GM06990 (cell line): ENCODE results near the gene FBXO47.
A peak's percentile ranks its signal among the peaks of the same experiment; 100 is the strongest.

Experiments
- DNase-seq: peaks from one replicate; pipeline ENCODE4 v3.0.0-alpha.2; 2011; ENCODE audit not compliant: insufficient read length; ENCODE audit errors: extremely low read depth
- H3K27me3 ChIP-seq: replicated peaks from 2 replicates; pipeline ENCODE4 v1.6.0; 2011; ENCODE audit warnings: low read length; ENCODE audit not compliant: control insufficient read depth, insufficient read depth
- H3K36me3 ChIP-seq: 2 replicates; pipeline ENCODE4 v1.5.1; 2011; ENCODE audit warnings: low read length; ENCODE audit not compliant: control insufficient read depth, insufficient read depth
- H3K4me3 ChIP-seq: replicated peaks from 2 replicates; pipeline ENCODE4 v1.5.1; 2011; ENCODE audit warnings: low read depth, mild to moderate bottlenecking, control low read depth, low read length
- TF ChIP-seq, protein P1 (sequence below): IDR thresholded peaks from 2 replicates; pipeline ENCODE4 v1.5.1; 2011; ENCODE audit warnings: low read length, control low read depth, mild to moderate bottlenecking, inconsistent platforms; ENCODE audit not compliant: insufficient read depth, poor library complexity, severe bottlenecking

Gene FBXO47

DNA sequence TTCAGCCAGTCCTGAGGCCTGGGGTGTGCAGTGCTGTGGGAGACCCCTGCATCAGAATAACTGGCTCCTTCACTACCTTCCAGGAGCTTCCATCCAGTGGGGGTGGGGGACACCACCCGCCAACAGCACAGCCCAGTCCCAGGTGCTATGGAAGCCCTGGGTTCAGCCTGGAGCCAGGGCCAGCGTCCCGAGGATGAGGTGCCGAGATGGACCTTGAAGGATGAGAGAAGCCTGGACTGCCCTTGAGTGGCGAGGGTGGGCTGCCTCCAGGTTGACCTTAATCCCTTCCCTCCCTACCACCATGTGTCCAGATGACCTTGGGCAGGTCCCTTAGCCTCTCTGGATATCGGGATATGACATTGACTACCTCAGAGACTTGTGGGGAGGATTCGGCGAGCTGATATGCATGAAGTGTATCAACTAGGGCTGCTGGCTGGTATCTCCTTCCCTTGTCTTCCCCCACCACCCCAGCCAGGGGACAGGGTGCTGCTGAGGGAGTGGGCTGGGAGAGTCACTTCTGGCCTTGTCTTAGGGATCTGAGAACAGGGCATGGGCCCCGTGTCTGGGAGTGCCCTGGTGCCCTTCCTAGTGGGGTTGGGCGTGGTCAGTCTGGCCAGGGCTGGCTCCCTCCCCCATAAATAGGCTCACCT, 56.0 kb downstream of the FBXO47 start:
- TF ChIP-seq, protein P1, sequence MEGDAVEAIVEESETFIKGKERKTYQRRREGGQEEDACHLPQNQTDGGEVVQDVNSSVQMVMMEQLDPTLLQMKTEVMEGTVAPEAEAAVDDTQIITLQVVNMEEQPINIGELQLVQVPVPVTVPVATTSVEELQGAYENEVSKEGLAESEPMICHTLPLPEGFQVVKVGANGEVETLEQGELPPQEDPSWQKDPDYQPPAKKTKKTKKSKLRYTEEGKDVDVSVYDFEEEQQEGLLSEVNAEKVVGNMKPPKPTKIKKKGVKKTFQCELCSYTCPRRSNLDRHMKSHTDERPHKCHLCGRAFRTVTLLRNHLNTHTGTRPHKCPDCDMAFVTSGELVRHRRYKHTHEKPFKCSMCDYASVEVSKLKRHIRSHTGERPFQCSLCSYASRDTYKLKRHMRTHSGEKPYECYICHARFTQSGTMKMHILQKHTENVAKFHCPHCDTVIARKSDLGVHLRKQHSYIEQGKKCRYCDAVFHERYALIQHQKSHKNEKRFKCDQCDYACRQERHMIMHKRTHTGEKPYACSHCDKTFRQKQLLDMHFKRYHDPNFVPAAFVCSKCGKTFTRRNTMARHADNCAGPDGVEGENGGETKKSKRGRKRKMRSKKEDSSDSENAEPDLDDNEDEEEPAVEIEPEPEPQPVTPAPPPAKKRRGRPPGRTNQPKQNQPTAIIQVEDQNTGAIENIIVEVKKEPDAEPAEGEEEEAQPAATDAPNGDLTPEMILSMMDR: no peak
- Histone ChIP-seq H3K27me3 (no peaks in the 10 kb centered on the region), H3K36me3 (peaks cover 40% of the 10 kb centered on the region), H3K4me3 (no peak overlapping the region)
- no peak for DNase-seq

DNA sequence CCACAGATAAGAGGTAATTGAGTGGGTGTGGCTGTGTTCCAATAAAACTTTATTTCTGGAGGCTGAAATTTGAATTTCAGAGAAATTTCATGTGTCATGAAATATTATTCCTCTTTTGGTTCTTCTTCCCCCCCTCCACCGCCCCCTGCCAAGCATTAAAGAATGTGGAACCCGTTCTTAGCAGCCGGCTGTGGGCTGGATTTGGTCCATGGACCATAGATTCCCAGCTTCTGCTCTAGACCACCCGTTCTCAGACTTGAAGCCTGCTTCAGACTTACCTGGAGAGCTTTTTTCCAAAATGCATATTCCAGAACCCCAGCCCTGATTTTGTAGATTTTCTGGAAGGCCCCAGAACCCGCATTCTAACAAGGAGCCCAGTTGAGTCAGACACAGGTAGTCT, 56.9 kb downstream of the FBXO47 start:
- Histone ChIP-seq H3K27me3 (no peaks in the 10 kb centered on the region), H3K36me3 (peaks cover 34% of the 10 kb centered on the region), H3K4me3 (no peak overlapping the region)
- no peak for DNase-seq
- TF ChIP-seq, protein P1: no peak

DNA sequence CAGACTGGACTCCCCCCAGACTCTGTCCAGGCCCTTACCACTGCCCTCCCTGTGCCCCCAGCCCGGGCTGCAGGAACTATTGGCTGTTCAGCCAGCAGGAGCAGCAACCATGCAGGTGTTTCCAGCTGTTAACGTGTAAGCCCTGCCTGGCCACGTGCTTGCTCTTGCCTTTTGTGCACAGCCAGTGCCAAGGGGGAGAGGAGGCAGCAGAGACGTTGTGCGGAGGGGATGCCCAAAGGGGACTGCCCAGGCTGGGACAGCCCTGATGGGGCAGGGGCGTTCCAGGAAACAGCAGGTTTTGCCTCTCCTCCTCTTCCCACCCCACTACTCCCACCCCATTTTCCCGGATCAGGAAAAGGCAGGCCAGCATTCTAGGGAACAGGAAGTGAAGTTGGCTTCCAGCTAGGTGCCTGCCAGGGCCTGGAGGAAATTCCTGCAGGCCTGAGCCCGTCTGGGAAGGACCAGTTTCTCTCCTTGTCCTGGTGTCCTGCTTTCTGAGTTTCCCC, 58.5 kb downstream of the FBXO47 start:
- Histone ChIP-seq H3K27me3 (no peaks in the 10 kb centered on the region), H3K4me3 (no peak overlapping the region), H3K36me3 (peaks cover 23% of the 10 kb centered on the region)
- peak; percentile 52 for DNase-seq
- TF ChIP-seq, protein P1: no peak

DNA sequence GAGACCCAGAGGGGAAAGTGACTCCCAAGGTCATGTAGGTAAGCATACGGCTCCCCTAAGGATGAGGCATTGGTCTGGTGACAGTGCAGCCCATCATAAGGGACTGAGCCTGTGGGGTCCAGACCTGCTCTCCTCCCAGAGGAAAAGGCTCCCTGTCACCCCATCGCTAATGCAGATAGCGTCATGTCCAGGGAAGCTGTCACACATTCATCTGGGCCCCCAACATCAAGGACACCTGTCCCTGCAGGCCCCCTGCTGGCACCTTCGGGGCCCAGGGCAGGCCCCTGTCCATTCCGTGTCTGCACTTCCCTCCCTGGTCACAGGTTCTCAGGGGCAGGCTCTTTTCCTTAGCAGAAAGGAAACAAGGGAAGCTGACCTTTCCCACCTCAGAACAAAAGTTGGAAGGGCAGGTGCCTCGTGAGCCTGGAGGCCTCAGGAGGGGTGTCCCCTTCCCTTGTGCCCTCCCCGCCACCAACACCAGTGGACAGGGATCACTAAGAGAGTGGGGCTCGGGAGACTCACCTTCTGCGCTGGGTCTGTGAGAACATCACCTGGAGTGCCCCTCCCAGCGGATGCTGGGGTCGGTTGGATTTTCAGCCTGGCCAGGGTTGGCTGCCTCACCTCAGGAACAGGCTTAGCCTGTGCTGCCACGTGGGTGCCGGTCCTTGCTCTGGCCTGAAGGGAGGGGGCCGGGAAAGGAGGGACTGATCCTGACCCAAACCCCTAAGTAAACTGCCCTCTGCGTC, 59.1 kb downstream of the FBXO47 start:
- peaks cover 21% of the 10 kb centered on the region for H3K36me3 ChIP-seq

DNA sequence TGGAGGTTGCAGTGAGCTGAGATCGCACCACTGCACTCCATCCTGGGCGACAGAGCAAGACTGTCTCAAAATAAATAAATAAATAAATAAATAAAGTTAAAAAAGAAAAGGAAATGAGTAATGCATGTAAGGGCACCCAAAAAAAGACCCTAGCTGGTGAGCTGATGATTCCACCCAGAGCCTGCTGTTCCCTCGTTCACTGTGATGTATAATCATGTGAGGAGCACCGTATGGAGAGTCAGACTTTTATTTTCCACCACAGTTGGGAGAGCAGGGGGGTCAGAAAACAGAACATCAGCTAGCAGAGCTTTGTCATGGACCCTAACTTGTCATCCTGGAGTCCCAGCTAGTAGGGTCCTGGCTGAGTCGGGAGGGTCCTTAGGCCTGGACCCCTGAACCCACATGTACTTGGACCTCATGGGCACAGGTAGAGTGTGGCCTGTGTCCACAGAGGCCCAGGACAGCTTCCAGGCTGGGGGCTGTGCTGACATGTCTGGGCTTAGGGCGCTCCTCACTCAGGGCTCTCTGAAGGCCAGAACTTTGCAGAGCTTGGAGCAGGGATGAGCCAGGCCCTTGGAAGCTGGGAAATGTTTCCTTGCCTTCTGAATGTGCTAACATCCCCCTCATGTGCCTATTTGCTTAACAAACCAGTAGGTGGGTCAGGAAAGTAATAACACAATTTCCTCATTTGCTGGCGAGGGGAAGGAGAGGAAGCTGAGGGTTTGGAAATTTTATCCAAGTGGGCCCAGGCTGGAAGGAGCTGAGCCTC, 60.6 kb downstream of the FBXO47 start:
- Histone ChIP-seq H3K4me3 (no peak overlapping the region), H3K36me3 (peaks cover 14% of the 10 kb centered on the region), H3K27me3 (no peaks in the 10 kb centered on the region)
- no peak for DNase-seq
- TF ChIP-seq, protein P1: no peak

More for the DNA sequence above, 59.1 kb downstream of the FBXO47 start:
- Histone ChIP-seq H3K4me3 (peak overlapping the region; percentile 24; the same call in 1 of the 2 replicates), H3K27me3 (no peaks in the 10 kb centered on the region)
- no peak for DNase-seq
- TF ChIP-seq, protein P1: peak; percentile 34
